Daoy (cell line): ENCODE measurements around the gene NDST1. TPM values are rescaled to one million over a fixed set of nuclear protein-coding genes. Genes with fewer than 3 reads are reported as not detected.
"Not testable (repeated sequence)": the region's sequence is repeated elsewhere in the genome, so short reads cannot be mapped to it uniquely, and the experiment has no call there.

Source experiments
- DNase-seq: peaks from one replicate; pipeline ENCODE4 v3.0.0-alpha.2; 2015; ENCODE audit warnings: low read depth
- total RNA-seq: library from RNA; depleted of rRNA; stranded (reverse); fragments of >200 nt; shearing (Covaris generic); gene quantifications from 2 replicates; pipeline ENCODE4 v1.2.3, GENCODE V29; 2014

NDST1 gene
- total RNA-seq, 1 experiment from 2014 or later = 34.7 TPM

GRCh38 chr5:150506571-150507473, 1.1 kb upstream of the NDST1 start:
- DNase-seq = no peak

GRCh38 chr5:150508277-150508640, 328 bp downstream of the NDST1 start:
- DNase-seq = no peak

DNA sequence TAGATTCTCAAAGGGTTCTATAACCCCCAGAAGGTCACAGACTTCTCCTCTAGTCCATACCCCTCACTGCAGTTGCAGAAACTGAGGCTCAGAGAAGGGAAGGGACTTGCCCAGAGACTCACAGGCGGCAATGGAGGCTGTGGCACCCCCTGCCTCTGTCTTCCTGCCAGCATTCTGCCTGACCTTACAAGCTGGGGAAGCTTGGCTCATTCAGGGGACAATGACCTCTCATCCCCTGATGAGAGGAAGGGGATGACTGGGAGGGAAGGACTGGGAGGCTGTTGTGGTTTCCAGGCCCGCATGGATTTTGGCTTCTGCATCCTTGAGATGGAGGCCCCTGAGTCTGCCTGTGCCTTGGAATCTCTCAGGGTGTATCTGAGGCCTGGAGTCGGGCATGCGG, 897 bp downstream of the NDST1 start:
- DNase-seq = no peak

GRCh38 chr5:150509992-150510391, 2.1 kb downstream of the NDST1 start:
- DNase-seq = no peak

- no peak for DNase-seq
Measured at GRCh38 chr5:150510460-150511263, 2.7 kb downstream of the NDST1 start.

DNA sequence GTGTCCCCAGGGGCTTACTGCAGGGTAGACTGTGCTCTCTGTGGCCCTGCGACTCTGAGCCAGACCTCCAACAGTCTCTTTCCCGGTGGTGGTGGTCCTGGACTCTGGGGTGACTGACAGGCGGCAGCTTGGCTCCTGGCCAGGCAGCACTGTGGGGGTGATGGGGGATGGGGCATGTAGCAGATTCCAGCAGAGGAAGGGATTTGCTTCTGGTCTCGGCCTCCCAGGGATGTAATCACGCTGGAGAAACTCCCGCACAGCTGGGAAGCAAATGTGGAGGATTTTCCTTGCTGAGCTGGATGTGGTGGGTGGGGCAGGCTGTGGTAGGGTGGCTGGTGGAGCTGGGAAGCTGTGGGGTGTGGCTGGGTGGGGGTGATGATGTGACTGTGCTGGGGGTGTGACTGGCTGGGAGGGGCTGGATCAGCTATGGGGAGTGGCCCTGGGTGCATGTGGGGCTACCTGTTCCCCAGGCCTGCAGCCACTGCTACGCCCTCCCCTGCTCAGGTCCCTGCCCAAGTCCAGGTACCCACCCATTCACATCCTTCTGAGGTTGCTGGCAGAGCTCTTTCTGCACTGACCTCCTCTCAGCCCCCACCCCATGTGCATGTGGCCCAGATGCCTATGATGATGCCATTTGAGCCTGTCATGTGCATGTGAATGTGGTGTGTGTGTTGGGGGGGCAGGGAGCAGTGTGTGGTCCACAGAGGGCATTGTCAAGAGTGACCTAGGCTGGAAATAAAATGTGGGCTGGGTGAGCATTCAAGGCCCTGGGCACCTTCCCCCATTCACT, 3.8 kb downstream of the NDST1 start:
- DNase-seq = peak; percentile 85

DNA sequence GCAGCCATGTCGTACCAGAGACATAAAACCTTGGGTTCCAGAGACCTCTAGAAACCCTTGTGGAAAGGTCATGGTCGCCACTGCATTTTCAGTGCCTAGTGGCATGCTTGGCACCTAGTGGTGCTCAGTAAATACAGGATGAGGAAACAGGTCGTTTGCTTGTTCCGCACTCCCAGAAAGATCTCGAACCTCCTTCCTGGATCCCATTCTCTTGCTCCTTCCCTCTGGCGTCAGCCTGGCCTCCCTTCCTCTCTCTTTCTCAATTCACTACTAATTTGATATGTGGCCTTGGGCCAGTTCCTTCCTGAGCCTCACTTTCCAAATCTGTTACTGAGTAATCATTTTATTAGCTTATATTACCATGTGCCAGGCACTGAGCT, 4.4 kb downstream of the NDST1 start:
- DNase-seq = no peak

GRCh38 chr5:150513375-150514309, 5.7 kb downstream of the NDST1 start:
- DNase-seq = no peak

GRCh38 chr5:150514708-150515211, 6.8 kb downstream of the NDST1 start:
- peak; percentile 80 for DNase-seq

GRCh38 chr5:150515446-150515845, 7.5 kb downstream of the NDST1 start:
- DNase-seq = peak; percentile 53

DNA sequence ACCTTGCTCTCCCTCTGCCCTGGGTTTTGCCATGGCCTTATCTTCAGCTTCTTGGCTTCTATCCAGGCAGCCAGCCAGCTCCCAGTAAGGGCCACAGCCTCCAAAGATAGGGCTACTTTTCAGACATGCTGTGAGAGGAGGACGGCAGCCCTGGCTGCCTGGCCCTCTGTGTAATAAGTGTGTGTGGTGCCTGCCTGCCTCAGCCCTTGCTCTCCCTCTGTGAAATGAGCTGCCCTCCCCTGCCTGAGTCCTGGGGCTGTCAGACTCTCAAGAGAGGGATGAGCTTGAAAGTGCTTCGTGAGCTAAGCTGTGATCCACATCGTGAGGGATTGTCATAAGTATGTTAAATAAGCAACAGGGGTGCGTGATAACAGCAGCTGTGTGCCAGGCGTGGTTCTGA, 8.1 kb downstream of the NDST1 start:
- DNase-seq = peak; percentile 76

- DNase-seq = peak; percentile 85
Measured at GRCh38 chr5:150517272-150518152, 9.6 kb downstream of the NDST1 start.

DNA sequence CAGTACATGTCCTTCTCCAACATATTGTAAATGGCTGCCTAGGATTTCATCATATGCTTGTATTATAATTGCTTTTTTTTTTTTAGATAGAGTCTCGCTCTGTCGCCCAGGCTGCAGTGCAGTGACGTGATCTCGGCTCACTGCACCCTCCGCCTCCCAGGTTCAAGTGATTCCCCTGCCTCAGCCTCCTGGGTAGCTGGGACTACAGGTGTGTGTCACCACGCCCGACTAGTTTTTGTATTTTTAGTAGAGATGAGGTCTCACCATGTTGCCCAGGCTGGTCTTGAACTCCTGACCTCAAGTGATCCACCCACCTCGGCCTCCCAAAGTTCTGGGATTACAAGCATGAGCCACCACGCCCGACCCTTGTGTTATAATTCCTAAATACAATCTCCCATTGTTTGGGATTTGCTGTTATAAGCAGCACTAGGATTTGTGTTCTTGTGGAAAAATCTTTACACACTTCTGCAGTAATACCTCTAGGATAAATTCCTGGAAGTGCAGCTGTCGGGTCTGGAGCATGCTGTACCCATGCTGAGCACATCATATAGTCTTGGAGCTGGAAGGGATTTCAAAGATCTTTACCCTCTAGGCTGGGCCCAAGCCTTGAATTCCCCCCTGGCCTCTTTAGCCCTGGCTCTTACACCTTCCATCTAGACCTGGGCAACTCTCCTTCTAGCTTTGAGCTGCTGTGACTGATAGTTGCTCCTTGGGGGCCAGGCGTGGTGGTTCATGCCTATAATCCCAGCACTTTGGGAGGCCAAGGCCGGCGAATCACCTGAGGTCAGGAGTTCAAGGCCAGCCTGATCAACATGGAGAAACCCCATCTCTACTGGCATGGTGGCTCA, 11.0 kb downstream of the NDST1 start:
- DNase-seq = not testable (repeated sequence)

DNA sequence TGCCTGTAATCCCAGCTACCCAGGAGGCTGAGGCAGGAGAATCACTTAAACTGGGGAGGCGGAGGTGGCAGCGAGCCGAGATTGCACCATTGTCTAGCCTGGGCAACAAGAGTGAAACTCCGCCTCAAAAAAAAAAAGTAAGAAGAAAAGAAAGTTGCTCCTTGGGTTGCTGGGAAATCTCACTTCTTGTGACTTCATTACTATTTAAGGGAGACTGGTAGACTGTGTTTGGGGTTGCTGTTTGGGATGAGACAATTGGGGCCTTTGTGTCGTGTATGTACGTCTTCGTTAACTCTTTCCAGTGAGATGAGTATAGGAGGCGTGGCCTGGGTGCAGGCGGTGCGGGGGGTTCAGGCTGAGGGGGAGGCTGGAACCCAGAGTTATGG, 11.6 kb downstream of the NDST1 start:
- DNase-seq = no peak

DNA sequence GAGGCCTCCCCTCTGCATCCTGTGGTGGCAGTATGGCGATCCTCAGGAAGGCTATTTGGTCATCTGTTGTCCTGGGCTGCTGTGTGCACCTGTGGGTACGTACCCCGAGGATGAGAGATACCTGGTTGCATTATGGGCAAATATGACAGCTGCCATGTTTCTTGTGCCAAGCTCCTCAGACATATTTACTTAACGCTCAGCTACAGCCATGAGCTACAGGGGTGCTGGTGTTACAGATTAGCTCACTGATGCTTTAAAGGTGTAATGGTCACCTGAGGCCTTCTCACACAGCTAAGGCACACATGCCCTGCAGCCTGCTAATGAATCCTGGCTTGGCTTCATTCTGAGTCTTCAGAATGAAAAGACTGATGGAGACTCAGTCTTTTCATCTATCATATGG, 12.0 kb downstream of the NDST1 start:
- no peak for DNase-seq

DNA sequence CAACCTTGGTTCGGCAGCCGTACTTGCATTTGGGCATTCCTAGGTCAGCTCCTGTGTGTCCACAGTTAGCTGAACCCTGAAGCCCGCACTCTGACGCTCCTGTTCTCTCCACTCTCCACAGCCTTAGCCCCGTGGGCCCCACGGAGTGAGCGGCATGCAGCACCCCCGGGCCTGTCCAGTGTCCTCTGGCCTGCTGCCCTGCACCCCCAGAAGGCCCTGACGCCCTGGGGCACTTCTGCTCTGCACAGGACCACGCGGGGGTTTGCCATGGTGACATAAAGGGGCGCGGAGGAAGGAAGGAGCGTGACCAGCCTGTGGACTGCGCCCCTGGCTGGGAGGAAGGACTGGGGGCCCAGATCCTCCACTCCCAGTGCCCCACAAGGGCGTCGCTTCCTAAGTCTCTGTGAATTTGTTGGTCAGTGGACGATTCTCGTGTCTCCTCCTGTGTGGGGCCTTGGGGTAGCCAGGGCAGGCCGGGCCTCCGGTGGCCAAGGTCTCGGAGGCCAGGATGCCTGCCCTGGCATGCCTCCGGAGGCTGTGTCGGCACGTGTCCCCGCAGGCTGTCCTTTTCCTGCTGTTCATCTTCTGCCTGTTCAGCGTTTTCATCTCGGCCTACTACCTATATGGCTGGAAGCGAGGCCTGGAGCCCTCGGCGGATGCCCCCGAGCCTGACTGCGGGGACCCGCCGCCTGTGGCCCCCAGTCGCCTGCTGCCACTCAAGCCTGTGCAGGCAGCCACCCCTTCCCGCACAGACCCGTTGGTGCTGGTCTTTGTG, 13.0 kb downstream of the NDST1 start:
- DNase-seq = no peak

GRCh38 chr5:150521522-150521817, 13.5 kb downstream of the NDST1 start:
- DNase-seq = no peak

GRCh38 chr5:150521939-150522503, 14.1 kb downstream of the NDST1 start:
- DNase-seq = no peak
